ENCODE results near the gene SUCLG2.

- TF ChIP-seq POLR2A (IDR thresholded peaks at IDR 0.05; ENCODE audit: low read depth, low read length): no peak
- TF ChIP-seq POLR2AphosphoS5 (IDR thresholded peaks at IDR 0.05; ENCODE audit: low read depth, low read length): no peak
Measured at GRCh38 chr3:67487564-67488114, 166.8 kb downstream of the SUCLG2 start.

Data from GM12892 (cell line).